HG03469 (cell line): Measurements from ENCODE around the gene FOXO1.

Experiments
- ATAC-seq: cut with Tn5 transposase; IDR thresholded peaks from one replicate; pipeline ENCODE4 v1.9.1; 2021; ENCODE audit warnings: mild to moderate bottlenecking, moderate library complexity, moderate number of reproducible peaks; ENCODE audit not compliant: unreplicated experiment

The FOXO1 gene

GRCh38 chr13:40640202-40640601 is 26.2 kb downstream of the FOXO1 start:
- no peak for ATAC-seq

- ATAC-seq: no peak
These were observed 27.2 kb downstream of the FOXO1 start for GRCh38 chr13:40639221-40639681.

GRCh38 chr13:40637643-40638042 is 28.8 kb downstream of the FOXO1 start:
- no peak for ATAC-seq

- no peak for ATAC-seq
These were observed 31.0 kb downstream of the FOXO1 start for GRCh38 chr13:40635315-40635995.

- no peak for ATAC-seq
These were observed 33.5 kb downstream of the FOXO1 start for GRCh38 chr13:40632915-40633314.

GRCh38 chr13:40631605-40632004 is 34.8 kb downstream of the FOXO1 start:
- no peak for ATAC-seq

GRCh38 chr13:40629678-40630384 is 36.6 kb downstream of the FOXO1 start:
- peak; percentile 82 for ATAC-seq

GRCh38 chr13:40626977-40627376 is 39.5 kb downstream of the FOXO1 start:
- no peak for ATAC-seq

- no peak for ATAC-seq
These were observed 39.9 kb downstream of the FOXO1 start for GRCh38 chr13:40626561-40626960.

- no peak for ATAC-seq
These were observed 41.5 kb downstream of the FOXO1 start for GRCh38 chr13:40624986-40625385.

GRCh38 chr13:40624383-40624782 is 42.1 kb downstream of the FOXO1 start:
- no peak for ATAC-seq

- no peak for ATAC-seq
These were observed 43.7 kb downstream of the FOXO1 start for GRCh38 chr13:40622761-40623160.

- ATAC-seq: no peak
These were observed 44.2 kb downstream of the FOXO1 start for GRCh38 chr13:40622246-40622645.

- no peak for ATAC-seq
These were observed 47.0 kb downstream of the FOXO1 start for GRCh38 chr13:40619479-40619814.

- ATAC-seq: no peak
These were observed 47.6 kb downstream of the FOXO1 start for GRCh38 chr13:40618581-40619478.

GRCh38 chr13:40617801-40618356 is 48.6 kb downstream of the FOXO1 start:
- ATAC-seq: no peak

- ATAC-seq: no peak
These were observed 50.8 kb downstream of the FOXO1 start for GRCh38 chr13:40615619-40616018.

- no peak for ATAC-seq
These were observed 52.5 kb downstream of the FOXO1 start for GRCh38 chr13:40613914-40614313.

- ATAC-seq: peak; percentile 74
These were observed 53.1 kb downstream of the FOXO1 start for GRCh38 chr13:40613192-40613818.

GRCh38 chr13:40612041-40612440 is 54.4 kb downstream of the FOXO1 start:
- no peak for ATAC-seq

GRCh38 chr13:40611635-40612034 is 54.8 kb downstream of the FOXO1 start:
- ATAC-seq: no peak
